ENCODE results near the gene NYNRIN. TPM values are rescaled to one million over a fixed set of nuclear protein-coding genes. Genes with fewer than 3 reads are reported as not detected.

Gene NYNRIN
- total and polyA plus RNA-seq, 2 of the 8 experiments (the other 6 are each of a cell fraction or from before 2014, with no cell fraction given) = 15.2 to 18.3 TPM

DNA sequence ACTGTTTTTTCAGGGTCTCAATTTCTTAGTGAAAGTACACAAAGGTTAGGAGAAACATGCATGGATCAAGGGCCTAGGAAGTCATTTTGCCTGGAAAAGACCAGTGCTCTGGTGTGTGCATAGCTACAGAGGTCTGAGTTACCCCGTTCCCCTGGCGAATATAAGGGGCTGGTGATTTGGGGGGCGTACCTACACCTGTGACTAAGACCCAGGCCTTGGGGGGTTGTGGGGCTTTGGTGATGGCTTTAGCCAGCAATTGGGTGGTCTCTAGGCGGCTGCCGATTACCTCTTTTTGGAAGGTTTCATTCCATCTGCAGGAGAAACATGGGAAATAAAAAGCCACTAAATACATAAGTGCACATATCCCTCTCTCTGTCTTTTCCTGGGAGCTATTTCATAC lies 42.7 kb downstream of the NYNRIN start:
- Histone ChIP-seq H3K79me2 (ENCODE audit: control insufficient read depth in 1 of 2, insufficient read depth in 2 of 2, low read length in 2 of 2) (0 out of 4 replicates have a peak, but pooled peaks cover 0 to 3% of the 10 kb centered on the region in 2 experiments), H3K79me1 (ENCODE audit: low read depth, low read length) (no peaks in the 10 kb centered on the region; the same call in 1 of the 2 replicates), H3K27me3 (replicated peaks in 1 of 4; ENCODE audit: control insufficient read depth in 3 of 4, extremely low read depth in 1 of 4, insufficient read depth in 3 of 4, low read length in 3 of 4) (no peaks in the 10 kb centered on the region), H3K9ac (replicated peaks in 1 of 4; ENCODE audit: extremely low read depth in 1 of 4, low read depth in 3 of 4, low read length in 3 of 4) (peak overlapping the region in 2 of 4 experiments; percentile 91 to 92; a peak in 3 of 7 replicates), H3K23me2 (ENCODE audit: low read depth, low read length) (peaks cover 9% of the 10 kb centered on the region), H4K5ac (ENCODE audit: insufficient read length, low read depth, low read length) (no peak overlapping the region), H3K4me3 (ENCODE audit: extremely low read depth in 1 of 4, insufficient read depth in 2 of 4, low read depth in 3 of 4, low read length in 4 of 4) (peak overlapping the region; percentile 84 to 95 (median 89); a peak in 6 of 8 replicates), H2BK120ac (replicated peaks; ENCODE audit: low read depth, low read length) (no peak overlapping the region), H4K8ac (ENCODE audit: extremely low read depth, insufficient read depth, low read length) (no peak overlapping the region), H2BK15ac (ENCODE audit: low read length) (no peak overlapping the region), H4K91ac (replicated peaks; ENCODE audit: insufficient read length, low read length) (no peak overlapping the region), H2BK20ac (ENCODE audit: low read length) (no peak overlapping the region), H3K4ac (replicated peaks; ENCODE audit: insufficient read length, low read depth, low read length) (no peak overlapping the region), H3K9me3 (ENCODE audit: insufficient read depth in 2 of 2, low read depth in 1 of 2, low read length in 1 of 2) (no peaks in the 10 kb centered on the region), H2AK5ac (ENCODE audit: low read depth, low read length) (no peak overlapping the region), H3K27ac (ENCODE audit: low read depth, low read length) (peak overlapping the region; percentile 98; the same call in 1 of the 2 replicates), H4K20me1 (replicated peaks in 1 of 2; ENCODE audit: control insufficient read depth in 1 of 2, insufficient read depth in 2 of 2, low read length in 2 of 2) (peaks cover 1 to 5% of the 10 kb centered on the region in 2 experiments), H2AFZ (ENCODE audit: low read length) (no peak overlapping the region), H3K56ac (replicated peaks; ENCODE audit: insufficient read length, low read depth, low read length) (no peak overlapping the region), H2BK12ac (ENCODE audit: low read depth, low read length) (no peak overlapping the region), H3K14ac (ENCODE audit: insufficient read length) (no peak overlapping the region), H3K36me3 (ENCODE audit: control insufficient read depth in 2 of 4, insufficient read depth in 4 of 4, low read length in 3 of 4) (peaks cover 10 to 26% (median 12%) of the 10 kb centered on the region in 4 experiments; a peak in 7 of 8 replicates), H3K4me2 (ENCODE audit: insufficient read depth in 1 of 2, low read depth in 2 of 2, low read length in 2 of 2) (peak overlapping the region; percentile 76 to 96), H3K18ac (ENCODE audit: extremely low read depth, low read length) (no peak overlapping the region), H3K23ac (ENCODE audit: insufficient read length) (no peak overlapping the region), H2BK5ac (ENCODE audit: low read depth, low read length) (no peak overlapping the region), H3K4me1 (replicated peaks in 1 of 4; ENCODE audit: control insufficient read depth in 3 of 4, insufficient read depth in 4 of 4, low read length in 3 of 4) (no peaks in the 10 kb centered on the region; a peak in 2 of 7 replicates)
- FAIRE-seq = no peak
- POLR2A ChIA-PET (ENCODE audit: partially characterized antibody) = interaction anchor here (0.8 to 4.5 kb wide), 9 partner anchors 11 to 650 kb away, joined by 3 to 34 read pairs (median 4); partner anchors contain the start of genes CBLN3, CIDEB and KHNYN
- TF ChIP-seq EP300 (IDR thresholded peaks at IDR 0.05; ENCODE audit: borderline replicate concordance in 1 of 2, low read depth in 2 of 2, low read length in 2 of 2) = no peak
- TF ChIP-seq, protein P1, sequence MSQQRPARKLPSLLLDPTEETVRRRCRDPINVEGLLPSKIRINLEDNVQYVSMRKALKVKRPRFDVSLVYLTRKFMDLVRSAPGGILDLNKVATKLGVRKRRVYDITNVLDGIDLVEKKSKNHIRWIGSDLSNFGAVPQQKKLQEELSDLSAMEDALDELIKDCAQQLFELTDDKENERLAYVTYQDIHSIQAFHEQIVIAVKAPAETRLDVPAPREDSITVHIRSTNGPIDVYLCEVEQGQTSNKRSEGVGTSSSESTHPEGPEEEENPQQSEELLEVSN (IDR thresholded peaks at IDR 0.05) = no peak
- TF ChIP-seq TAF1 (IDR thresholded peaks at IDR 0.05; ENCODE audit: low read depth, low read length) = no peak
- no peak for TF ChIP-seq CEBPB (IDR thresholded peaks at IDR 0.05; ENCODE audit: low read depth, low read length)
- no peak for TF ChIP-seq RAD21 (IDR thresholded peaks at IDR 0.05 in 1 of 2, conservative IDR thresholded peaks at IDR 0.05 in 1 of 2; ENCODE audit: low read depth in 2 of 2, low read length in 2 of 2)
- no peak for DNase-seq (ENCODE audit: low read depth in 1 of 2, low spot score in 2 of 2)
- CTCF ChIA-PET (ENCODE audit: partially characterized antibody) = interaction anchor here (0.7 to 4.1 kb wide), 9 partner anchors 10 to 371 kb away, joined by 3 to 29 read pairs (median 4); partner anchors contain the start of genes CBLN3 and KHNYN
- WGBS, 2 experiments (ENCODE audit: extremely low coverage in 1 of 2, insufficient coverage in 1 of 2, insufficient read length in 1 of 2, insufficient replicate concordance in 2 of 2, low coverage in 1 of 2, low lambda C conversion rate in 2 of 2, missing lambda C conversion rate in 1 of 2) = 55% methylated on average over 5 of the region's 5 CpGs; no CpG with 5 or more reads in 1 of the 2 experiments

Measured in H1 (cell line).